HL-60/S4 treated with retinoic acid at 250 ng/mL for 4 days and 3 days (cell line): ENCODE results near the gene WNT8A.
"Not testable (repeated sequence)": the region's sequence is repeated elsewhere in the genome, so short reads cannot be mapped to it uniquely, and the experiment has no call there.

ENCODE experiments used
- in situ Hi-C: fragments of 300-500 bp; cut with MboI; formaldehyde crosslinking; loops from 2 replicates; pipeline ENCODE4 v1.7.0; 2022; ENCODE audit warnings: low sequenced_read_pairs

WNT8A gene

GRCh38 chr5:138083702-138084101, at the start of gene WNT8A:
Gene WNT8A (plus strand): TSS chr5:138084033. CDS start chr5:138084128, 95 bp downstream.
- in situ Hi-C loops = no loop called here

GRCh38 chr5:138035605-138036537, 48.0 kb upstream of the WNT8A start:
- in situ Hi-C loops = no loop called here

GRCh38 chr5:138037271-138037670, 46.6 kb upstream of the WNT8A start:
- in situ Hi-C loops = no loop called here

- in situ Hi-C loops = no loop called here
Observed at GRCh38 chr5:138037907-138038633, 45.8 kb upstream of the WNT8A start.

GRCh38 chr5:138038826-138039225, 45.0 kb upstream of the WNT8A start:
- in situ Hi-C loops = no loop called here

GRCh38 chr5:138045283-138045682, 38.5 kb upstream of the WNT8A start:
- in situ Hi-C loops = not testable (repeated sequence)

- in situ Hi-C loops = no loop called here
Observed at GRCh38 chr5:138051441-138052296, 32.2 kb upstream of the WNT8A start.

GRCh38 chr5:138052718-138053117, 31.1 kb upstream of the WNT8A start:
- in situ Hi-C loops = not testable (repeated sequence)

- in situ Hi-C loops = no loop called here
Observed at GRCh38 chr5:138053554-138053953, 30.3 kb upstream of the WNT8A start.

- in situ Hi-C loops = no loop called here
Observed at GRCh38 chr5:138054206-138054605, 29.6 kb upstream of the WNT8A start.

- in situ Hi-C loops = no loop called here
Observed at GRCh38 chr5:138054847-138055558, 28.8 kb upstream of the WNT8A start.

- in situ Hi-C loops = no loop called here
Observed at GRCh38 chr5:138064526-138064925, 19.3 kb upstream of the WNT8A start.

- in situ Hi-C loops = no loop called here
Observed at GRCh38 chr5:138065102-138065501, 18.7 kb upstream of the WNT8A start.

- in situ Hi-C loops = no loop called here
Observed at GRCh38 chr5:138067945-138068344, 15.9 kb upstream of the WNT8A start.

GRCh38 chr5:138068742-138069600, 14.9 kb upstream of the WNT8A start:
- in situ Hi-C loops = no loop called here

- in situ Hi-C loops = not testable (repeated sequence)
Observed at GRCh38 chr5:138070026-138070425, 13.8 kb upstream of the WNT8A start.

- in situ Hi-C loops = no loop called here
Observed at GRCh38 chr5:138077064-138077696, 6.7 kb upstream of the WNT8A start.

GRCh38 chr5:138078006-138078643, 5.7 kb upstream of the WNT8A start:
- in situ Hi-C loops = no loop called here
